WTC11 (cell line): ENCODE data around the gene KLHL8. TPM values are rescaled to one million over a fixed set of nuclear protein-coding genes. Genes with fewer than 3 reads are reported as not detected.

Source experiments
- ATF1 ChIP-seq: sonication (generic); formaldehyde crosslinking; IDR thresholded peaks from 2 replicates; pipeline ENCODE4 v1.8.1; 2023; ENCODE audit warnings: mild to moderate bottlenecking, moderate library complexity, missing genetic modification reagents
- ETV6 ChIP-seq: sonication (generic); formaldehyde crosslinking; IDR thresholded peaks from 2 replicates; pipeline ENCODE4 v1.8.1; 2022; ENCODE audit warnings: mild to moderate bottlenecking, missing genetic modification reagents
- FOXP1 ChIP-seq: sonication (generic); formaldehyde crosslinking; IDR thresholded peaks from 2 replicates; pipeline ENCODE4 v1.8.0; 2022; ENCODE audit warnings: missing genetic modification reagents, mild to moderate bottlenecking, moderate library complexity, borderline replicate concordance
- RELA ChIP-seq: sonication (generic); formaldehyde crosslinking; IDR thresholded peaks from 2 replicates; pipeline ENCODE4 v1.8.1; 2022; ENCODE audit warnings: missing genetic modification reagents, mild to moderate bottlenecking, borderline replicate concordance
- ZNF138 ChIP-seq: sonication (generic); formaldehyde crosslinking; conservative IDR thresholded peaks from 2 replicates; pipeline ENCODE4 v1.8.1; 2022; ENCODE audit warnings: mild to moderate bottlenecking, moderate library complexity, missing genetic modification reagents
- total RNA-seq: library from RNA; stranded (reverse); gene quantifications from 3 replicates; pipeline ENCODE4 v1.2.3, GENCODE V29; 2021

Gene KLHL8
- total RNA-seq, 1 experiment from 2014 or later: 7.3 TPM

GRCh38 chr4:87112063-87112462 lies 108.4 kb downstream of the KLHL8 start (continued):
- TF ChIP-seq FOXP1 (CRISPR knock-in tag): no peak
- no peak for TF ChIP-seq RELA
- TF ChIP-seq ATF1 (CRISPR knock-in tag): no peak
- TF ChIP-seq ETV6 (CRISPR knock-in tag): no peak
- TF ChIP-seq ZNF138 (CRISPR knock-in tag): no peak

Other genes starting within 250 kb of the KLHL8 start
- 0.07 to 0.25 TPM in 2 of 3 replicates, not detected in the other for gene HSD17B13, start 102.3 kb upstream of the KLHL8 start, total RNA-seq
- gene HSD17B11, start 170.6 kb upstream of the KLHL8 start, total RNA-seq: 14.0 to 16.4 TPM (median 14.8 TPM) in 3 replicates
- 25.4 to 33.3 TPM (median 27.2 TPM) in 3 replicates for gene NUDT9, start 202.0 kb upstream of the KLHL8 start, total RNA-seq